Heart left ventricle (tissue), 13 donors: ENCODE measurements around the gene RPL38.

Source experiments
- CTCF ChIP-seq, 12 donors: fragments of 200-600 bp; sonication (generic) in 4 of 12; IDR thresholded peaks; one replicate each; pipeline versions ENCODE4 v1.5.0 to v1.8.0; 2018 to 2022; ENCODE audit warnings: antibody characterized with exemption in 12 of 12, mild to moderate bottlenecking in 5 of 12
- POLR2A ChIP-seq, 2 donors: fragments of 450-650 bp; IDR thresholded peaks; one replicate each; pipeline ENCODE4 v1.6.1; 2017; ENCODE audit warnings: antibody characterized with exemption in 2 of 2, mild to moderate bottlenecking in 2 of 2, moderate library complexity in 2 of 2
- donor health status: ischemic (EF 13 %, LVEDD 7.1; RV severe dilation, severe dysfunction).
- donor health status: DM: no; HTN: yes; CAD: no.
- donor health status: DM: no; HTN: no; CAD: no.
- donor health status: ischemic (EF 25% LVEDD 6.9; RV normal size, moderate dysfunction).
- donor health status: ischemic (EF 25% LVEDD 5.7; RV mildly dilated, moderate dysfunction).
- donor health status: ischemic (EF 35%, LVEDD 5.7; RV mildly dilated, moderate dysfunction).
- donor health status: nonischemic (EF 11% LVEDD 7.7; RV severe dilation, severe dysfunction).
- donor health status: DM: yes; HTN: yes; CAD: no.
- donor health status: PGD.
- donor health status: ischemic (EF 29% LVEDD 5.4; RV normal size, mild dysfunction).
- donor health status: nonischemic (EF 23%, LVEDD 6.1; RV moderate dilation, normal function).

GRCh38 chr17:74235040-74235581 lies 31.6 kb downstream of the RPL38 start:
- TF ChIP-seq CTCF (IDR thresholded peaks at IDR 0.05): no peak
- no peak for TF ChIP-seq POLR2A (IDR thresholded peaks at IDR 0.05)
